ENCODE measurements around the gene LGR5. TPM values are rescaled to one million over a fixed set of nuclear protein-coding genes. Genes with fewer than 3 reads are reported as not detected.

LGR5 gene
- total and polyA plus RNA-seq, 10 of the 15 experiments (the other 5 are each of a cell fraction or from before 2014, with no cell fraction given), result 2.1 TPM; not detected in 9

- in situ Hi-C loops (cut with MboI), result no loop called here
- WGBS (ENCODE audit: insufficient coverage, insufficient replicate concordance, low lambda C conversion rate, missing lambda C conversion rate), result 16% methylated on average over 2 of the region's 2 CpGs
Observed at GRCh38 chr12:71492604-71493003, 53.0 kb downstream of the LGR5 start.

More at GRCh38 chr12:71492604-71493003, 53.0 kb downstream of the LGR5 start:
- ATAC-seq, result no peak
- no TSS peak for BruUV-seq (replicated peaks)
- Histone ChIP-seq H3K9ac (ENCODE audit: control insufficient read depth, insufficient read depth, low read length) (no peak overlapping the region), H2AFZ (ENCODE audit: control insufficient read depth, low read depth, low read length) (no peak overlapping the region), H3K27me3 (replicated peaks in 1 of 2; ENCODE audit: control insufficient read depth in 2 of 2, insufficient read depth in 2 of 2, low read length in 1 of 2) (no peaks in the 10 kb centered on the region), H4K20me1 (ENCODE audit: control insufficient read depth, insufficient read depth) (no peaks in the 10 kb centered on the region), H3K9me3 (replicated peaks; ENCODE audit: control insufficient read depth, insufficient read depth, low read length) (no peaks in the 10 kb centered on the region; the same call in 2 of the 3 replicates), H3K4me3 (no peak overlapping the region), H3K79me2 (ENCODE audit: control insufficient read depth, insufficient read depth, low read length) (no peaks in the 10 kb centered on the region), H3K36me3 (ENCODE audit: control insufficient read depth in 2 of 2, insufficient read depth in 2 of 2, low read length in 1 of 2) (no peaks in the 10 kb centered on the region), H3K27ac (ENCODE audit: control insufficient read depth, insufficient read depth) (no peak overlapping the region), H3K4me1 (ENCODE audit: control insufficient read depth, insufficient read depth, low read length) (no peaks in the 10 kb centered on the region), H3K4me2 (ENCODE audit: control insufficient read depth, insufficient read depth) (no peak overlapping the region)
- ChIA-PET CTCF (interaction anchor here (1.7 kb wide), 1 partner anchor 76 kb away, joined by 3 read pairs; no protein-coding TSS in a partner anchor), RAD21 (ENCODE audit: unreplicated experiment) (no interaction called here), POLR2A (no interaction called here), SMC1A (ENCODE audit: uncharacterized antibody, unreplicated experiment) (interaction anchor here (1.0 kb wide), 1 partner anchor 10 kb away, joined by 3 read pairs; no protein-coding TSS in a partner anchor)
- intact Hi-C loops (cut with micrococcal nuclease; ENCODE audit: unreplicated experiment), result no loop called here
- no peak for TF ChIP-seq E2F8 (IDR thresholded peaks at IDR 0.05; ENCODE audit: low read depth, partially characterized antibody)
- TF ChIP-seq KAT2A (conservative IDR thresholded peaks at IDR 0.05; ENCODE audit: control insufficient read depth, low read depth, low read length), result no peak
- no peak for TF ChIP-seq MYC (IDR thresholded peaks at IDR 0.05; ENCODE audit: insufficient read depth, insufficient read length, insufficient replicate concordance, low read length, severe bottlenecking)
- no peak for TF ChIP-seq RELB (IDR thresholded peaks at IDR 0.05; ENCODE audit: low read depth)
- TF ChIP-seq BCL11A (IDR thresholded peaks at IDR 0.05; ENCODE audit: low read depth, low read length), result no peak
- TF ChIP-seq RAD21 (IDR thresholded peaks at IDR 0.05; ENCODE audit: insufficient read depth, low read depth, low read length), result no peak
- no peak for TF ChIP-seq FOS (IDR thresholded peaks at IDR 0.05; ENCODE audit: borderline replicate concordance, extremely low read depth, insufficient read length)
- no peak for TF ChIP-seq NR2C1 (IDR thresholded peaks at IDR 0.05)
- no peak for TF ChIP-seq FOXK2 (IDR thresholded peaks at IDR 0.05)
- TF ChIP-seq TCF7 (IDR thresholded peaks at IDR 0.05; ENCODE audit: borderline replicate concordance), result no peak
- TF ChIP-seq HDGF (IDR thresholded peaks at IDR 0.05), result no peak
- TF ChIP-seq WRNIP1 (IDR thresholded peaks at IDR 0.05; ENCODE audit: borderline replicate concordance, low read depth, low read length), result no peak
- TF ChIP-seq MLLT1 (IDR thresholded peaks at IDR 0.05), result no peak
- no peak for TF ChIP-seq ASH2L (IDR thresholded peaks at IDR 0.05; ENCODE audit: borderline replicate concordance, low read depth)
- no peak for TF ChIP-seq CEBPB (IDR thresholded peaks at IDR 0.05; ENCODE audit: borderline replicate concordance in 1 of 2, low read depth in 2 of 2, low read length in 2 of 2)
- no peak for TF ChIP-seq HDAC2 (IDR thresholded peaks at IDR 0.05)
- TF ChIP-seq MAX (IDR thresholded peaks at IDR 0.05; ENCODE audit: low read depth, low read length), result no peak
- no peak for TF ChIP-seq TAF1 (IDR thresholded peaks at IDR 0.05; ENCODE audit: borderline replicate concordance, low read depth, low read length)
- no peak for TF ChIP-seq KDM1A (IDR thresholded peaks at IDR 0.05; ENCODE audit: borderline replicate concordance)
- no peak for TF ChIP-seq EZH2 (IDR thresholded peaks at IDR 0.05; ENCODE audit: borderline replicate concordance, control insufficient read depth, low read depth, low read length)
- no peak for DNase-seq (ENCODE audit: low read depth, low spot score)
- no peak for FAIRE-seq

Data from GM12878 (cell line).